Stimulated activated CD4-positive, alpha-beta T cell treated with anti-CD3 and anti-CD28 coated beads, Interleukin-12 subunit alpha, Interleukin-12 subunit beta, amount 100 ng/mL, for 24 hours (primary cell): ENCODE data around the gene GPATCH4.
"Not testable (repeated sequence)": the region's sequence is repeated elsewhere in the genome, so short reads cannot be mapped to it uniquely, and the experiment has no call there.

Source experiments
- DNase-seq, 2 experiments: peaks; one replicate each; pipeline ENCODE4 v3.0.0-alpha.2; 2020; ENCODE audit warnings: low read depth in 2 of 2

Gene GPATCH4

DNA sequence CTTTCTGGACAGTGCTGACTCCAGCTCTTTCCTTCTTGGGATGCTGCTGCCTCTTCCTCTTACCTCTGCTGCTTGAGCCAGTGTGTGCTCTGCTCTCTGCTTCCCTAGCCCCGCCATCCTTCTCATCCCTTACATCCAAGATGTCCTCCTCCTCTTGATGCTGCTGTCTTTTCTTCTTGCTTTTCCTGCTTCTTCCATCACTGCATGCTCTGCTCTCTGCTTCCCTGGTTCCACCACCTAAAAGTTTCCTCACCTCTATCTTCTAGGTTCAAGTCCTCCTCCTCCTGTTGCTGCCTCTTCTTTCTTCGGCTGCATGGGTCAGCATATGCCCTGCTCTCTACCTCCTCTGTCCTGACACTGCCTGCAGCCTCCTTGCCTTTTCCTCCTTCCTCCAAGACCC lies 6.3 kb downstream of the GPATCH4 start:
- no peak for DNase-seq

DNA sequence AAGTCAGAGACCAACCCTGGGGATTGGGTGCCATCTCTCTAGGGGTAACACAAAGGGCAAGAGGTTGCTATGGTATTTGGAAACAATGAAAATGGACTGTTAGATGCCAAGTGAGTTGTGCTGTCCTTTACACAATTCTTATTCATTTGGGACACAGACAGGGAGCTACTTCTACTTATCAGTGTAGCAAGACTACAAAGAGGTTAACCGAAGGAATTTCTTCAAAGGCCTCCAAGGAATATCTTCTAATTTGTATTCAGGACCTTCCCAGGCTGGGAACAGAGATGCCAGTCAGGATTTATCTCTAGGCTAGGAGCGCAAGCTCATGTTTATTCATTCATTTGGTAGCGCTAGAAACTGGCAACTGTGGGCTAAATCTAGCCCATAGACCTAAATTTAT lies 7.1 kb downstream of the GPATCH4 start:
- DNase-seq = no peak

DNA sequence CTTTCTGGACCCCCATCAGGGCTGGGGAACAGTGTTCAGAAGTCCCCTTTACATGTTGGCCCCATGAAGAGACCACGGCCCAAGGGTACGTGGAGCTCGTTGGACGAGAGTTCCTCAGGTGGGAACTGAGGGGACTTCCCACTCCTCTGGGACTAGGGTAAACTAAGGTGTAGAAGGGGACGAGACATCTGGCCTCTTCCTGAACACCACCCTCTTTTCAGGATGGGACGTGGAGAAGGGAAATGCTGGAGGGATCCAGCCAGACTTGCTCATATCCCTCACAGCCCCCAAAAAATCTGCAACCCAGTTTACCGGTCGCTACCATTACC lies 7.7 kb downstream of the GPATCH4 start:
- no peak for DNase-seq

DNA sequence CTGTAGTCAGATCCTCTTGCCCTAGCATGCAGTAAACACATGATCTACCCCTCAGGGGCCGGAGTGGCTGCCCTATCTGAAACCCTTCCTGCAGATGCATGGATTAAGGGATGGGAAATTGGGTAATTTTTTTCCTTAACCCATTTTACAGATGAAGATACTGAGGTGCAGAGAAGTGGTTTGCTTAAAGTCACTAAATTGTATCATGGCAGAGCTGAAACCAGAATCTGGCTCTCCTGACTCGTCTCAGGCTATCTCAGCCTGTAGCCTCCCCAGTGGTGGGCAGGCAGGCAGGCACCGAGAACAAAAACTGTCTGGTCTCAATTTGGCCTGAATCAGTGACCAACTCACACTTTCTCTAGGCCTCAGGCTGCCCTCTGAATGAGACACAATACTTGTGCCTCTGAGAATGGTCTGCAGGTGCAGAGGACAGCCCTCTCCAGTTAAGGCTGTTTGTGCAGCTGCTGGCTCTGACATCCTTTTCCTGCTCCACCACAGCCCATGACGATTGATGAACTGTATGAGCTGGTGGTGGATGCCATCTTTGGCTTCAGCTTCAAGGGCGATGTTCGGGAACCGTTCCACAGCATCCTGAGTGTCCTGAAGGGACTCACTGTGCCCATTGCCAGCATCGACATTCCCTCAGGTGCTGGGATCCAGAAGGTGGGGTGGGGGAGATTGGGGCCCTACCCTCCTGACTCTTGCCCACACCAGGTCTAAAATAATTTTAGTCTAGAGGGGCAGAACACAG lies 8.2 kb downstream of the GPATCH4 start:
- DNase-seq = no peak

DNA sequence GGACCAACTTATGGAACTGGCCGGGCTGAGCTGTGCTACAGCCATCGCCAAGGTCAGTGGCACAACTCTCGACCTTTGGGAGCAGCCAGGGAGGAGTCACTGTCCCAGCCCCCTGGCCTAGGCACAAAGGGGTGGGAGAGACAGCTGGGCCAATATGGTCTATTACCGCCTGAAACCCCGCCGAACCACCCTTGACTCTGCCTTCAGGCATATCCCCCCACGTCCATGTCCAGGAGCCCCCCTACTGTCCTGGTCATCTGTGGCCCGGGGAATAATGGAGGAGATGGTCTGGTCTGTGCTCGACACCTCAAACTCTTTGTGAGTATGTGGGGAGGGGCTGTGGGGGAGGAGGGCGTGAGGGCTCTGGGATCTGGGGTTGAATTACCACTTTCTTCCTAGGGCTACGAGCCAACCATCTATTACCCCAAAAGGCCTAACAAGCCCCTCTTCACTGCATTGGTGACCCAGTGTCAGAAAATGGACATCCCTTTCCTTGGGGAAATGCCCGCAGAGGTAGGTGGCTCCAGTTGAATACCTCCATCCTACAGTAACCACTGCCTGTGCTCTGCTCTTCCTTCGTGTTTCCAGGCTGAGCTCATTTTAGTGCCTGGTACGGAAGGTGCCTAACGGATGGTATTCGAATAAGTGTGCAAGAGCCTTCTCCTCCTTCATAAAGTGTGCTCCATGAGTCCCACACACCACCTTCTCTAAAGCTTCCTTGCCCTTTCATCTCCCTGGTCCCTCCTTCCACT lies 8.9 kb downstream of the GPATCH4 start:
- no peak for DNase-seq

DNA sequence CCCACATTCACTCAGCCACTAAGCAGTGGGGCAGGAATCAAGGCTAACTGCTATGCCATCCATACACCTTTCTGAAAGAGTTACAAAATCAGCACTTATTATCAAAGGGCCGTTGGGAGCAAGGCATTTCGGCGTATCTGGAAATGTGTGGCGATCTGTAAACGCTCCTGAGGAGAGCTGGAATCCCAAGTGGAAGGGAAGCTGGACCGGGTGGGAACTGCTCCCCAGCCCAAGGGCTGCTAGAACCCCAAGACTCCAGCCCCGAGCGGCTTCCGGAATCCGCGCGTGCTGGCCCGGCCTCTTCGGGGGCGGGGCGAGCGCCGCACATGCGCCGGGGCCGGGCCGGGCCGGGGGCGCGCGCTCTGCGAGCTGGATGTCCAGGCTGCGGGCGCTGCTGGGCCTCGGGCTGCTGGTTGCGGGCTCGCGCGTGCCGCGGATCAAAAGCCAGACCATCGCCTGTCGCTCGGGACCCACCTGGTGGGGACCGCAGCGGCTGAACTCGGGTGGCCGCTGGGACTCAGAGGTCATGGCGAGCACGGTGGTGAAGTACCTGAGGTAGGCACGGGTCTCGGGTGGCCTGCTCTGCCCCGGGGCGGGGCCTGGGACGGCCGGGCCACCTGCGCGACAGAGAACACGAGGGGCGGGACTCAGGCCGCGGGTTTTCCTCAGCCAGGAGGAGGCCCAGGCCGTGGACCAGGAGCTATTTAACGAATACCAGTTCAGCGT lies 9.7 kb downstream of the GPATCH4 start, which contains the start of gene NAXE:
NAXE (plus strand) TSS at position 345 of the 726 bp plus-strand sequence; CDS start at position 374, 29 bp downstream.
- DNase-seq = peak in 1 of 2 experiments; percentile 63

DNA sequence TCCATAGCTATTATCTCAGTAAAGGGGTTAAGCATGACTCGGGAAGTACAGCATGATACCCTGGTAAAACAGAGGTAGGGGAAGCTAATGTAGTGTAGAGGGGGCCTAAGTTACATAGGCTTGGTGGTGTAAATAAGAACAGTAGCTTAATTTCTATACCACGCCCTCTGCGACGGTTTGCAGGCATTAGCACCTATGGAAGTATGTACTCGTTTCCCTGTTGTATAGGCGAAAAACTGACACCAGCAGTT lies 10.2 kb downstream of the GPATCH4 start:
- DNase-seq = no peak

DNA sequence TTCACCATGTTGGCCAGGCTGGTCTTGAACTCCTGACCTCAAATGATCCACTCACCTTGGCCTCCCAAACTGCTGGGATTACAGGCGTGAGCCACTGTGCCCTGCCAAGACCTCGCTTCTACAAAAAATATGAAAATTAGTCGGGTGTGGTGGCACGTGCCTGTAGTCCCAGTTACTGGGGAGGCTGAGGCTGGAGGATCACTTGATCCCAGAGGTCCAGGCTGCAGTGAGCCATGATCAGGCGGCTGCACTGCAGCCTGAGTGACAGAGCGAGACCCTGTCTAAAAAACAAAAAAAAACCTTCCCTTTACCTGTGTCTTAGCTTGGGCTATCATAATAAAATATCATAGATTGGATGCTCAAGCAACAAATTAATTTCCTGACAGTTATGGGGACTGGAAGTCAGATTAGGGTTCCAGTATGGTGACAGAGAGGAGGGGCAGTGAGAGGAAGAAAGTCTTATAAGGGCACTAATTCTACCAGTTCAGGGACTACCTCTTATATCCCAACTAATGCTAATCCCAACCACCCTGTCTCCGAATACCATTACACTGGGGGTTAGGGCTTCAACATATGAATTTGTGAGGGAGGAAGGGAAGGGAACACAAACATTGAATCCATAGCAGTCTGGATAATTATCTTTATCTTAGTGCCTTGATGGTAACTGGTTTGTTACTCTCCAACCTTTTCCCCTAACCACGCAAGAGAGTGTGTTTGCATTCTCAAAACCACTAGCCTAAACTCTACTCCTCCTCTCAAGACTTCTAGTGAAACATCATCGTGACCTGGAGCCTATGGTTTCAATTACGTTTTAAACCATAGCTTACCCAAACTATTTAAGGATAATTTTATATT lies 10.7 kb downstream of the GPATCH4 start:
- no peak for DNase-seq

DNA sequence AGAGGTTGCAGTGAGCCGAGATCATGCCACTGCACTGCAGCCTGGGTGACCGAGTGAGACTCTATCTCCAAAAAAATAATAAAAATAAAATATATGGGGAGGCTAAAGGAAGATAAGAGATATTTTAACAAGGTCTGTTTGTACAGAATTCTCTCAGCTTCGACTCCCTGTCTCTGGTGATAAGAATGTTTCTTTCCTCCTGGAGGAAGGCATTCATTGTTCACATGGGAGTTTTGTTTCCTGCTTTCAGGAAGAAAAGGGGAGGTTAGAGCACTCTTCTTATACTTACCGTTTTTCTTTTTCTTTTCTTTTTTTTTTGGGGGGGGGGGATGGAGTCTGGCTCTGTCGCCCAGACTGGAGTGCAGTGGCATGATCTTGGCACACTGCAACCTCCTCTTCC lies 11.7 kb downstream of the GPATCH4 start:
- no peak for DNase-seq

DNA sequence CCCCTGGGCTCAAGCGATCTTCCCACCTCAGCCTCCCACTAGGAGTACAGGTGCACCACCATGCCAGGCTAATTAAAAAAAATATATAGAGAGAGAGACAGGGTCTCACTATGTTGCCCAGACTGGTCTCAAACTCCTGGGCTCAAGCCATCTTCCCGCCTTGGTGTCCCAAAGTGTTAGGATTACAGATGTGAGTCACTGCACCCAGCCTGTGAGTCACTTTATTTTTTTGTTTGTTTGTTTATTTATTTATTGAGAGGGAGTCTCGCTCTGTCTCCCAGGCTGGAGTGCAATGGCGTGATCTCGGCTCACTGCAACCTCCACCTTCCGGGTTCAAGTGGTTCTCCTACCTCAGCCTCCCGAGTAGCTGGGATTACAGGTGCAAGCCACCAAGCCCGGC lies 13.4 kb downstream of the GPATCH4 start:
- DNase-seq = not testable (repeated sequence)

DNA sequence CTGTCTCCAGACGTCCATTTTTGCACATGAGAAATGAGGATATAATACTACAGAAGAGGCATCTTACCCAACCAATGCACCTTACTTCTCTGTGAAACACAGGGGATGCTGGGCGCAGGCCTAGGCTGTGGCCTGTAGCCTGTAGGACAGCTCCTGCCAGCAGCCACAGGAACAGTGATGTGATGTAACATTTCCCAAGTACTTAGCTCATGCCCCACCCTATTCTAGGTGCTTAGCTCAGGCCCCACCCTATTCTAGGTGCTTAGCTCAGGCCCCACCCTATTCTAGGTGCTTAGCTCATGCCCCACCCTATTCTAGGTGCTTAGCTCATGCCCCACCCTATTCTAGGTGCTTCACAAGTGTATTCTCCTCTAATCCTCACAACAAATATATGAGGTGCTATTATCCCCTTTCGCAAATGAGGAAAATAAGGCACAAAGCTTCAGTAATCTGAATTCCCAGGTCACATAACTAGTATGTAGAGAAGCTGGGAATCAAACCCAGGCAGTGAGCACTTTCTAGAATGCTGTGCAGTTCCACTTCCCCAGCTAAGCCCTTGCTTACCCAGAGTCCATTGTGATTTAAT lies 14.3 kb downstream of the GPATCH4 start:
- DNase-seq = no peak

DNA sequence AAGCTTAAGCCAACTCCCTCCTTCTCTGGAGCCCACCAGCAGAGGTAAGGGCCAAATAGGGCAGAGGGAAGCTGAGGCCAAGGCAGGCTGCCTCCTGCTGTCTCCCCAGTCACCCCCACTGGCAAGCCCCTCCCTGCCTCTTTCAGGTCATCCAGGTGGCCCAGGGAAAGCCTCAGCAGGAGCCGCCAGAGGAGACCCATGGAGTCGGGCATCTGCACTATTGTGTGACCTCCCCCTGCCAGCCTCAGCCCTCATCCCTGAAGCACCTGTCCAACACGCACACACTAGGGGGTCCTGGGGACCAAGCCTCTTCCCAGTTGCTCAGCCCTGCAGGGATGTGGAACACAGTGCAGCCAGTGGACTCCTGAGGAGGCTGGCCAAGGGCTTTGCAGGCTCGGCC lies 15.0 kb downstream of the GPATCH4 start:
- DNase-seq = no peak

DNA sequence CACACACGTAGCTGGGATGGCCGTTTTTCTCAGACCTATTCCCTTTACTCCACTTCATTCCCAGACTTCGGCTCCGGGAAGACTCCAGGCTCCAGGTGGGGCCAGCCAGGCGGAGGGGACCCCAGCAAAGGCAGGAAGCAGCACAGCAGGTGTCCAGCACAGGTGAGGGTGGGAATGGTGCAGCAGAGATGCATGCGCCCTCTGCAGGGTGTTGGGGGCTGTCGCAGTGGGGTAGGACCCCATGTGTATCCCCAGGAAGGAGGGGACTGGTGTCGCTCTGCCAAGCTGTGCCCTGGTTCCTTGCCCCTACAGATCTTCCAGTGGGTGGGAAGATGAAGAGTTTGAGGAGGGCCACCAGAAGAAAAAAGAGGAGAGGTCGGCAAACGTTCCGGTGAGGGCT lies 16.5 kb downstream of the GPATCH4 start:
- DNase-seq = no peak

GRCh38 chr1:156583821-156584622 lies 17.3 kb downstream of the GPATCH4 start:
- peak in 1 of 2 experiments; percentile 75 for DNase-seq

DNA sequence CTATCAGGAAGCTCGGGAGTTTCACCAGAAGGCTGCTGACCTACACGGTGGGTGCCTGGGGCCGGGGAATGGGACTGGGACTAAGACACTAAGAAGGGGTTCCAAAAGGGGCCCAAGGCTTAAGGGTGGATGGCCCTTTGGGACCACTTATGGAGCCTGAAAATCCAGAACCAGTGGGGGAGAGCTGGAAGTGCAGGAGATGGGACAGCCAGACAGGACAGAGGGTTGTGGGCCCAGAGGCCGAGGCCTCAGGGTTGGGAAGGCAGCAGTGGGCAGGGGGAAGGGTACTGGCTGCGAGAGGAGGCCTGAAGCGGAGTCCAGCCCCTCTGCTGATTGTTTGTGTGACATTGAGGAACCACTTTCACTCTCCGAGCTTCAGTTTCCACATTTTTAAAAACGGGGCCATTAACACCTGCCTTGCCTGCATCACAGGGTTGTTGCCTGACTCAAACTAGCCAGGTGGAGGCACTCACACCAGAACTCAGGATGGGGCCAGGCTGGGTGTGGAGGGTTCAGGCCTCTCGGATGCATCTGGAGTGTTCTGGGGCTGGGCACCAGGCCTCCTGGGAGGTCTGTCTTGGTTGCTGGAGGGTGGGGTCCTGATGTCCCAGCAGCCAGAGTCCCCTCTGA lies 18.8 kb downstream of the GPATCH4 start:
- no peak for DNase-seq

DNA sequence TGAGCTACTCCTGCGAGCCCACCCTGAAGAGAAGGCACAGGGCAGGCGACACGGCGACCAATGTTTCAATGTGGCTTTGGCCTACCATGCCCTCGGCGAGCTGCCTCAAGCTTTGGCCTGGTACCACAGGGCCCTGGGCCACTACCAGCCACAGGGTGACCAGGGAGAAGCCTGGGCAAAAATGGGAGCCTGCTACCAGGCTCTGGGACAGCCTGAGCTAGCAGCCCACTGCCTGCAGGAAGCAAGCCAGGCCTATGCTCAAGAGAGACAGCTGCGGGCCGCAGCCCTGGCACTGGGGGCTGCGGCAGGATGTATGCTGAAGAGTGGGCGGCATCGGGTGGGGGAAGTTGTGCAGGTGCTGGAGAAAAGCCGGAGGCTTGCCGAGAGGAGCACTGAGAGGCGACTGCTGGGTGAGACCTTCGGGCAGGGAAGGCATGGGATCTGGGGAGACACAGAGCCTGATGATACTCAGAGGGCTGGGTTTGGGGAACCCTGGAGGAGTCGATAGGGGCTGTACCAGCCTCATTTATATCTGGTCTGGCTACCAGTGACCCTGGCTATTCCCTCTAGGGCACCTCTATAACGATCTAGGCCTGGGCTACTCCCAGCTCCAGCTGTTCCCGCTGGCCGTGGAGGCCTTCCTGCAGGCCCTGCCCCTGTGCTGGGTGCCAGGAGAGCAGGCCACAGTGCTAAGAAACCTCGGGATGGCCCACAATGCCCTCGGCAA lies 19.5 kb downstream of the GPATCH4 start:
- no peak for DNase-seq

DNA sequence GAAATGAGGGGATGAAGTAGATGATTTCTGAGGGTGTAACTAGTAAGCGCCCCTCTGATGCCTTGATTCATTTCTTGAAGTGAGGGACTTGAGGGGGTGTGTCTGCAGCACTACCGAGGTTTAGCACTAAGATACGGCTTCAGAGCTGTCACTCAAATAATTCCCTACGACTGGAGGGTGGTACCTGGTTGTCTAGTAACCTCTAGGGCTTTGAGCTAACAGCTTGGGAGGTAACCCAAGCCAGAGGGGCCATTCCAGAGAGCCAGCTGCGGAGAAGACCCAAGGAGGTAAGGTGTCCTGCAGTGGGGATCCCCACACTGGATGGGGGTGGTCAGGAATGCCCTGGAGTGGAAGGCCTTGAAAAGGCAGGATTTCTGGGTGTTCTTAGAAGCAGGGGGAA lies 21.8 kb downstream of the GPATCH4 start, which contains the start of gene TTC24:
TTC24 (plus strand) TSS at position 252 of the 400 bp plus-strand sequence. CDS start 1,642 bp downstream, outside the sequence.
- DNase-seq = no peak

- no peak for DNase-seq
Observed at GRCh38 chr1:156578055-156578454, 23.2 kb downstream of the GPATCH4 start.

DNA sequence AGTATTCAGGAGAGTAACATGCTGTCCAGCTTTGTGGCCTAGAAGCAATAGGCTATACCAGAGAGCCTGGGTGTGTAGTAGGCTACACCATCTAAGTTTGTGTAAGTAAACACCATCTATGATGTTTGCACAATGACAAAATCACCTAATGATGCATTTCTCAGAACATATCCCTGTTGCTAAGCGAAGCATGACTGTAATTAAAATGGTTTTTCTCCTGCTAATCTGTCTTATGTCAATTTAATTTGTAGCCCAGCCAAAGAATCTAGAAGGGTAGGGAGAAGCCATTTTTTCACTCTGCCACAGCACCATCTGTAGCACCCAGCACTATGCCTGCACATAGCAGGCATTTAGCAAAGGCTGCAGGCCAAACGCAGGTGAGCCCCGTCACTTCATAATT lies 23.7 kb downstream of the GPATCH4 start:
- DNase-seq = no peak
